Fibroblast of pulmonary artery (primary cell): ENCODE data around the gene LIFR.
A peak's percentile ranks its signal among the peaks of the same experiment; 100 is the strongest.

ENCODE experiments used
- DNase-seq: peaks from one replicate; pipeline ENCODE4 v3.0.0-alpha.2; 2010; ENCODE audit warnings: low read depth
- H3K4me3 ChIP-seq: replicated peaks from 2 replicates; pipeline ENCODE4 v1.5.1; 2011; ENCODE audit warnings: low read depth, mild to moderate bottlenecking, control low read depth, low read length, moderate library complexity
- TF ChIP-seq, protein P1 (sequence below): IDR thresholded peaks from 2 replicates; pipeline ENCODE4 v1.5.1; 2011; ENCODE audit warnings: mild to moderate bottlenecking, control low read depth, low read length, inconsistent platforms; ENCODE audit errors: missing control alignments

LIFR gene

DNA sequence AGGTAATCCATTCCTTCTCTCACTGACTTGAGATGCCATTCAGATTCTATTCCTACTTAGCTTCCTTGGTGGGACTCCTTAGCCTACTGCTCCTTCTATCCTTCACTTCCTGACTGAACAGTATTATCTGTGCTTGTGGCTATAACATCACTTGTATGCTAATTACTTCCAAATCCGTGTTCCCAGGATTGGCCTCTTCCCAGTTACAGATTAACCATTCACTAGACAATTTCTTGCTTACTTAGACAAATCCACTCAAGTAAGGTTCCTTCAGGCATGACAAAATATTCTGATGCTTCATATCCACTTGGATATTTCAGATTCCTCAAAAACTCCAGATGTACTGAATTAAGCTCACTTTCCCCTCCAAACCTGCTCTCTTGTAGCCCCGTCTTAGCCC lies 18.3 kb downstream of the LIFR start:
- TF ChIP-seq, protein P1, sequence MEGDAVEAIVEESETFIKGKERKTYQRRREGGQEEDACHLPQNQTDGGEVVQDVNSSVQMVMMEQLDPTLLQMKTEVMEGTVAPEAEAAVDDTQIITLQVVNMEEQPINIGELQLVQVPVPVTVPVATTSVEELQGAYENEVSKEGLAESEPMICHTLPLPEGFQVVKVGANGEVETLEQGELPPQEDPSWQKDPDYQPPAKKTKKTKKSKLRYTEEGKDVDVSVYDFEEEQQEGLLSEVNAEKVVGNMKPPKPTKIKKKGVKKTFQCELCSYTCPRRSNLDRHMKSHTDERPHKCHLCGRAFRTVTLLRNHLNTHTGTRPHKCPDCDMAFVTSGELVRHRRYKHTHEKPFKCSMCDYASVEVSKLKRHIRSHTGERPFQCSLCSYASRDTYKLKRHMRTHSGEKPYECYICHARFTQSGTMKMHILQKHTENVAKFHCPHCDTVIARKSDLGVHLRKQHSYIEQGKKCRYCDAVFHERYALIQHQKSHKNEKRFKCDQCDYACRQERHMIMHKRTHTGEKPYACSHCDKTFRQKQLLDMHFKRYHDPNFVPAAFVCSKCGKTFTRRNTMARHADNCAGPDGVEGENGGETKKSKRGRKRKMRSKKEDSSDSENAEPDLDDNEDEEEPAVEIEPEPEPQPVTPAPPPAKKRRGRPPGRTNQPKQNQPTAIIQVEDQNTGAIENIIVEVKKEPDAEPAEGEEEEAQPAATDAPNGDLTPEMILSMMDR = no peak
- no peak overlapping the region for H3K4me3 ChIP-seq
- DNase-seq = no peak

DNA sequence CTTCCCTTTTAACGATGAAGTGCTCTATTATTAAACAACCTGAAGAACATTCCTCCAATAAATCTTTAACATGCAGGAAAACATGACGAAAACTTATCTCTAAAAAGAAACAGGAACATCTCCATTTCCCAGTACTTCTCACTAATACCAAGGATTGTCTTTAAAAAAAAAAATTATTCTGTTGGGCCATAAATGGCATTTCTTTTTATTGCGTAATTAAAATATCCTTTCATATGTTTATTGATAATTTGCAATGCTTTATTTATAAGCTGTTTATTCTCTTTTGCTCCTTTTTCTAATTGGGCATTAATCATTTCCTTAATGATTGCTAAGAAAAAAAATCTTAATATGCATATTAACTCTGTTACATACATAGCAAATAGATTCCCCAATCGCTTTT lies 18.9 kb downstream of the LIFR start:
- TF ChIP-seq, protein P1 = no peak
- DNase-seq = no peak

DNA sequence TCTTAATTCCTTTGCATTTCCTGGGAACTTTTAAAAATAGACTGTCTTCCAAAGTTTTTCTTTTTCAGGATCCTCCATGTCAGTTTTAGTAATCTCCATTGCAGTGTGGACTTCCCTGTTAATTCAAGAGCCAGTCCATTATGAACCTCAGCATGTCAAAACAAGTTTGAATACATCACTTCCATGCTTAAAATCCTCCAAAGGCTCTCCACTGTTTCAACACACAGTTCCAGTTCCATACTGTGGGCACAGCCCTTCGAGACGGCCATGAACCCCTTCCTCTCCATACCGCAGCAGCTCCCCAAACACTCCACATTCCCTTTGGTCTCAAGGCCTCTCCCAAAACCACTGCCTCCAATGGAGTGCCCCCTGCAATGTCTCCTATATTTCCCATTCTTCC lies 19.5 kb downstream of the LIFR start:
- no peak overlapping the region for H3K4me3 ChIP-seq
- no peak for DNase-seq
- TF ChIP-seq, protein P1 = no peak

More for the DNA sequence above, 18.9 kb downstream of the LIFR start:
- H3K4me3 ChIP-seq = no peak overlapping the region

DNA sequence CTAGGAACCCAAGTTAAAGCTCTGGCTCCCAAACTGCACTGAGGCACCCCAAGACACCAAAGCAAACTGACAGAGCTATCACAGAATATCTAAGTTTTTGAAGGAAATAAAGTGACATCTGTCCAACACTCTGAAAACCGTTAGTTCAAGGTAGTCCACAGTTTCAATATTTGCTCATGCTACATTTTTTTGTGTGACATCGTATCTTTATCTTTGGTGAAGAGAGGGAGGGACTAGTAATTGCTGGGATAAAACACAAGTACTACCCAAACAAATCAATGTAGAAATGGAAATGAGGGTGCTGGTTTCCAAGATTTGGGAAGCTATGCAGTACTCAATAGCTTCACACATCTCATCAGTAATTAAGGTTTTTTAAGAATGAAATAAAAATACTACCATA lies 20.6 kb downstream of the LIFR start:
- DNase-seq = no peak
- TF ChIP-seq, protein P1 = no peak

DNA sequence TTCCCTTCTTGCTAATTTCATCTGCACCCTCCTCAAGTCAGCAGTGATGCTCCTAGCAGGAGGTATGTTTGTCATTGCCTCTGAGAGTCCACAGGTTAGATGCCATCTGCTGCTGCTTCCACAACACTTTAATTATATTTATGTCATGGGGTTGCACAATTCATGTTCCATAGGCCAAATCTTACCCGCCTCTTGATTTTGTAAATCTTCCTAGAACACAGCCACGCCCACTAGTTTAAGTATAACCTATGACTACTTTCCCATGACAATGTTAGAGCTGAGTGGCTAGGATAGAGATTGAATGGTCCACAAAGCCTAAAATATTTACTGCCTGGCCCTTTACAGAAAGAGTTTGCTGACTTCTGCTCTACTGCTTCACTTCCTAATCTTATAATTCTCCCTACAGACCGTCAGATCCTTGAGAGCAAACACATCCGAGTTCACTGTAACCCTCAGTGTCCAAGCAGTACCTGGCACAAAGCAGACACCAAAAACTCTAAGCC lies 21.1 kb downstream of the LIFR start:
- DNase-seq = peak; percentile 27
- no peak overlapping the region for H3K4me3 ChIP-seq
- TF ChIP-seq, protein P1 = no peak

More for the DNA sequence above, 20.6 kb downstream of the LIFR start:
- H3K4me3 ChIP-seq = no peak overlapping the region

DNA sequence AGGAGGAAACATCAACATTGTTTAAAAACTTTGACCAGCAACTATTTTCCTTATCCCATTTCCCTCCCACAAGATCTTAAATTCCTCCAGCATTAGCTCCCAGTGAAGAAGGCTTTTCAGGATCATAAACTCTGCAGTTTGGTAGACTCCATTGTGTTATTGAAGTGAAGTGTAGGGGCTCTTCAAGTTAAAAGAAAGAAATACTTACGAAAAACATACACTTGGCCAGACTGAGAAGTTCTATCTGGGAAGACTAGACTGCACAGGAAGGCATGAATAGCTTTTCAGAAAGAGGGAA lies 22.3 kb downstream of the LIFR start:
- no peak overlapping the region for H3K4me3 ChIP-seq
- TF ChIP-seq, protein P1 = no peak
- no peak for DNase-seq

DNA sequence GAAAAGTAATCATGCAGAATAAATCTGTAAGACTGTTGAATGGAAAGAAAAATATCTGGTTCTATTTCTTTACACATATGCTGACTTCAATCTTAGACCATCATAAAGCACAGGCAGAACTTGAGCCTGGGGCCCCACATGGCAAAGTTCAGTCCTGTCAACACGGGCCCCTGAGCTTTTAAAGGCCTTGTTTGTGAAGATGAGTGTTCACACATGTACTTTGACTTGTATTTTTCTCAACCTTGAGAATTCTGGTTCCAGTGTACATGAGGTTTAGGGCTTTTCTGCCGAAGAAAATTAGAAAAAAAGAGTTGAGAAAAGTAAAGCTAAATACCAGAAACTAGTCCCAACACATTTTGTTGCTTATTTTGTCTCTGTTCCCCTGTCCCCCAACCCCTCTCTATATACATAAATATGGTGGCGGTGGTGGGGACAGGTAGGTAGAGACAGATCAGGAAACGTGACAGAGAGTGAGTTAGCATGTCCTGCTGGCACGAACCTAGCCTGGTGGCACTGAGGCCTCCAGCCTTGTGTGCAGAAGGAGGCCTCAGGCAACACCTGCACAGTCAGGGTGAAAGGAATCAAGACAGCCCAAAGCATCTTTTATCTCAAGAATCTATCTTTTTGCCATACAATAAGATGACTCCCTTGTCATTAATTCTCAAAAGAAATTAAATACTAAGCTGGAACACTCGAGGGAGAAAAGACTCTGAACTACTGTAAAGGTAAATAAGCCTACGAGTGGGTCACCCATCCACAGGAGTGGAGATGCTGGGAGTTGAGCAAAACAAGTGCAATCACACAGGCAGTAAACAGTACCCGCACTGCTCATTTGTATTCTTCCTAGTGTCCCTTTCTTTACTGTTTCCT lies 22.9 kb downstream of the LIFR start:
- H3K4me3 ChIP-seq = no peak overlapping the region
- no peak for DNase-seq
- TF ChIP-seq, protein P1 = no peak
